ENCODE measurements around the gene PRDX5. TPM values are rescaled to one million over a fixed set of nuclear protein-coding genes. Genes with fewer than 3 reads are reported as not detected.

PRDX5 gene
- total RNA-seq, 2 donors from 2014 or later = 91.1 to 136 TPM

- Histone ChIP-seq H3K36me3 (peaks cover under 1% of the 10 kb centered on the region), H3K9me3 (no peaks in the 10 kb centered on the region), H3K27ac (no peak overlapping the region), H3K27me3 (replicated peaks; ENCODE audit: insufficient read depth) (no peaks in the 10 kb centered on the region), H3K4me3 (peak overlapping the region; percentile 70), H3K4me1 (ENCODE audit: control insufficient read depth in 1 of 2, low read depth in 2 of 2) (peaks cover 26 to 34% of the 10 kb centered on the region in 2 donors)
- peak; percentile 56 for TF ChIP-seq CTCF (IDR thresholded peaks at IDR 0.05)
- DNase-seq (ENCODE audit: low spot score) (peak; percentile 51), ATAC-seq (ENCODE audit: insufficient number of reproducible peaks, low FRiP score, low read depth) (no peak)
Measured at GRCh38 chr11:64355078-64355940, 37.4 kb downstream of the PRDX5 start.

- Histone ChIP-seq H3K4me1 (ENCODE audit: control insufficient read depth in 1 of 2, low read depth in 2 of 2) (peaks cover 28 to 40% of the 10 kb centered on the region in 2 donors), H3K36me3 (peaks cover 11% of the 10 kb centered on the region), H3K9me3 (no peaks in the 10 kb centered on the region), H3K4me3 (no peak overlapping the region), H3K27ac (no peak overlapping the region), H3K27me3 (replicated peaks; ENCODE audit: insufficient read depth) (no peaks in the 10 kb centered on the region)
- TF ChIP-seq CTCF (IDR thresholded peaks at IDR 0.05) = no peak
- DNase-seq (ENCODE audit: low spot score) (no peak), ATAC-seq (ENCODE audit: insufficient number of reproducible peaks, low FRiP score, low read depth) (no peak)
Measured at GRCh38 chr11:64356498-64357411, 38.8 kb downstream of the PRDX5 start.

- no peak for TF ChIP-seq CTCF (IDR thresholded peaks at IDR 0.05)
- Histone ChIP-seq H3K4me3 (no peak overlapping the region), H3K27me3 (replicated peaks; ENCODE audit: insufficient read depth) (no peaks in the 10 kb centered on the region), H3K27ac (peak overlapping the region; percentile 84 to 86), H3K9me3 (no peaks in the 10 kb centered on the region), H3K36me3 (peaks cover 18% of the 10 kb centered on the region), H3K4me1 (ENCODE audit: control insufficient read depth in 1 of 2, low read depth in 2 of 2) (peaks cover 28 to 40% of the 10 kb centered on the region in 2 donors)
- no peak for DNase-seq (ENCODE audit: low spot score)
- no peak for ATAC-seq (ENCODE audit: insufficient number of reproducible peaks, low FRiP score, low read depth)
Measured at GRCh38 chr11:64357446-64357845, 39.5 kb downstream of the PRDX5 start.

- no peak for ATAC-seq (ENCODE audit: insufficient number of reproducible peaks, low FRiP score, low read depth)
- H3K27me3 ChIP-seq (replicated peaks; ENCODE audit: insufficient read depth) = no peaks in the 10 kb centered on the region
- TF ChIP-seq CTCF (IDR thresholded peaks at IDR 0.05) = no peak
- peaks cover 28 to 40% of the 10 kb centered on the region in 2 donors for H3K4me1 ChIP-seq (ENCODE audit: control insufficient read depth in 1 of 2, low read depth in 2 of 2)
- H3K4me3 ChIP-seq = peak overlapping the region; percentile 98
- DNase-seq (ENCODE audit: low spot score) = no peak
- H3K27ac ChIP-seq = peak overlapping the region; percentile 84 to 86
- no peaks in the 10 kb centered on the region for H3K9me3 ChIP-seq
- peaks cover 23% of the 10 kb centered on the region for H3K36me3 ChIP-seq
Measured at GRCh38 chr11:64357904-64358535, 40.1 kb downstream of the PRDX5 start.

Data from thoracic aorta (tissue), 2 donors.